Memory B cell (primary cell): Measurements from ENCODE around the gene SLC26A11.
"Not testable (repeated sequence)": the region's sequence is repeated elsewhere in the genome, so short reads cannot be mapped to it uniquely, and the experiment has no call there.

Experiments used
- ATAC-seq: fragments of 150-1000 bp; cut with Tn5 transposase; 2 replicates; pipeline ENCODE4 v1.10.0; 2021; ENCODE audit warnings: low read depth, mild to moderate bottlenecking, moderate library complexity
- DNase-seq, 2 donors: peaks; one replicate each; pipeline ENCODE4 v3.0.0; 2022; ENCODE audit warnings: low spot score in 2 of 2
- H3K27ac Mint-ChIP-seq: one replicate; pipeline ENCODE4 v1.8.0; 2022; ENCODE audit warnings: mild to moderate bottlenecking, moderate library complexity, mixed read lengths
- H3K27me3 Mint-ChIP-seq: one replicate; pipeline ENCODE4 v1.8.0; 2022; ENCODE audit warnings: mixed read lengths
- H3K36me3 Mint-ChIP-seq: one replicate; pipeline ENCODE4 v1.8.0; 2022; ENCODE audit warnings: mild to moderate bottlenecking, mixed read lengths
- H3K4me1 Mint-ChIP-seq: one replicate; pipeline ENCODE4 v1.8.0; 2022; ENCODE audit warnings: mixed read lengths
- H3K4me3 Mint-ChIP-seq: one replicate; pipeline ENCODE4 v1.8.0; 2022; ENCODE audit warnings: mild to moderate bottlenecking, moderate library complexity, mixed read lengths
- H3K9me3 Mint-ChIP-seq: one replicate; pipeline ENCODE4 v1.8.0; 2022; ENCODE audit warnings: mixed read lengths

The SLC26A11 gene

GRCh38 chr17:80187515-80187941 is 32.7 kb upstream of the SLC26A11 start:
- ATAC-seq (no peak), DNase-seq (no peak)
- Mint-ChIP-seq H3K4me1 (no peaks in the 10 kb centered on the region), H3K4me3 (no peak overlapping the region), H3K9me3 (no peaks in the 10 kb centered on the region), H3K36me3 (no peaks in the 10 kb centered on the region), H3K27me3 (peaks cover 17% of the 10 kb centered on the region), H3K27ac (no peak overlapping the region)

GRCh38 chr17:80189611-80190010 is 30.6 kb upstream of the SLC26A11 start:
- H3K4me1 Mint-ChIP-seq: no peaks in the 10 kb centered on the region
- H3K36me3 Mint-ChIP-seq: no peaks in the 10 kb centered on the region
- no peaks in the 10 kb centered on the region for H3K9me3 Mint-ChIP-seq
- ATAC-seq (no peak), DNase-seq (no peak)
- no peak overlapping the region for H3K27ac Mint-ChIP-seq
- no peak overlapping the region for H3K4me3 Mint-ChIP-seq
- peaks cover 17% of the 10 kb centered on the region for H3K27me3 Mint-ChIP-seq

GRCh38 chr17:80190716-80191115 is 29.5 kb upstream of the SLC26A11 start:
- DNase-seq (no peak), ATAC-seq (no peak)
- H3K27ac Mint-ChIP-seq: no peak overlapping the region
- H3K9me3 Mint-ChIP-seq: no peaks in the 10 kb centered on the region
- no peaks in the 10 kb centered on the region for H3K36me3 Mint-ChIP-seq
- no peak overlapping the region for H3K4me3 Mint-ChIP-seq
- no peaks in the 10 kb centered on the region for H3K4me1 Mint-ChIP-seq
- peaks cover 17% of the 10 kb centered on the region for H3K27me3 Mint-ChIP-seq

- H3K36me3 Mint-ChIP-seq: no peaks in the 10 kb centered on the region
- no peak overlapping the region for H3K4me3 Mint-ChIP-seq
- no peak for ATAC-seq
These were observed 29.0 kb upstream of the SLC26A11 start for GRCh38 chr17:80191192-80191591.

GRCh38 chr17:80191865-80192661 is 28.2 kb upstream of the SLC26A11 start:
- H3K4me3 Mint-ChIP-seq: no peak overlapping the region
- no peak overlapping the region for H3K27ac Mint-ChIP-seq
- H3K27me3 Mint-ChIP-seq: peaks cover 17% of the 10 kb centered on the region
- H3K9me3 Mint-ChIP-seq: no peaks in the 10 kb centered on the region
- DNase-seq: no peak
- H3K4me1 Mint-ChIP-seq: no peaks in the 10 kb centered on the region
- no peak for ATAC-seq
- no peaks in the 10 kb centered on the region for H3K36me3 Mint-ChIP-seq

More at GRCh38 chr17:80191192-80191591, 29.0 kb upstream of the SLC26A11 start:
- Mint-ChIP-seq H3K9me3 (no peaks in the 10 kb centered on the region), H3K4me1 (no peaks in the 10 kb centered on the region), H3K27me3 (peaks cover 19% of the 10 kb centered on the region), H3K27ac (no peak overlapping the region)
- DNase-seq: no peak

GRCh38 chr17:80195141-80195540 is 25.1 kb upstream of the SLC26A11 start:
- Mint-ChIP-seq H3K36me3 (no peaks in the 10 kb centered on the region), H3K9me3 (no peaks in the 10 kb centered on the region), H3K27me3 (peaks cover 13% of the 10 kb centered on the region), H3K4me1 (no peaks in the 10 kb centered on the region), H3K4me3 (no peak overlapping the region), H3K27ac (no peak overlapping the region)
- ATAC-seq (no peak), DNase-seq (no peak)

- H3K27me3 Mint-ChIP-seq: peaks cover 12% of the 10 kb centered on the region
- no peak overlapping the region for H3K27ac Mint-ChIP-seq
- H3K36me3 Mint-ChIP-seq: no peaks in the 10 kb centered on the region
- no peaks in the 10 kb centered on the region for H3K9me3 Mint-ChIP-seq
- DNase-seq (peak; percentile 61 to 65), ATAC-seq (peak; percentile 70)
- H3K4me3 Mint-ChIP-seq: no peak overlapping the region
- H3K4me1 Mint-ChIP-seq: no peaks in the 10 kb centered on the region
These were observed 24.3 kb upstream of the SLC26A11 start for GRCh38 chr17:80195671-80196529.

- H3K36me3 Mint-ChIP-seq: no peaks in the 10 kb centered on the region
- no peak overlapping the region for H3K4me3 Mint-ChIP-seq
- no peak overlapping the region for H3K27ac Mint-ChIP-seq
- ATAC-seq (no peak), DNase-seq (no peak)
- peaks cover 8% of the 10 kb centered on the region for H3K27me3 Mint-ChIP-seq
- H3K9me3 Mint-ChIP-seq: no peaks in the 10 kb centered on the region
- H3K4me1 Mint-ChIP-seq: no peaks in the 10 kb centered on the region
These were observed 23.6 kb upstream of the SLC26A11 start for GRCh38 chr17:80196652-80197051.

- ATAC-seq: no peak
- Mint-ChIP-seq H3K4me3 (no peak overlapping the region), H3K27ac (no peak overlapping the region), H3K9me3 (no peaks in the 10 kb centered on the region), H3K4me1 (no peaks in the 10 kb centered on the region), H3K36me3 (no peaks in the 10 kb centered on the region), H3K27me3 (peaks cover 8% of the 10 kb centered on the region)
- no peak for DNase-seq
These were observed 22.0 kb upstream of the SLC26A11 start for GRCh38 chr17:80198144-80198661.

- not testable (repeated sequence) for H3K9me3 Mint-ChIP-seq, ATAC-seq, H3K4me3 Mint-ChIP-seq, H3K27me3 Mint-ChIP-seq, H3K36me3 Mint-ChIP-seq, H3K27ac Mint-ChIP-seq, H3K4me1 Mint-ChIP-seq, DNase-seq
These were observed 20.9 kb upstream of the SLC26A11 start for GRCh38 chr17:80199295-80199694.

- ATAC-seq (no peak), DNase-seq (no peak)
- Mint-ChIP-seq H3K36me3 (no peaks in the 10 kb centered on the region), H3K4me3 (no peak overlapping the region), H3K4me1 (no peaks in the 10 kb centered on the region), H3K27me3 (peaks cover 2% of the 10 kb centered on the region), H3K27ac (no peak overlapping the region), H3K9me3 (no peaks in the 10 kb centered on the region)
These were observed 18.8 kb upstream of the SLC26A11 start for GRCh38 chr17:80201446-80201845.

- Mint-ChIP-seq H3K4me1 (no peaks in the 10 kb centered on the region), H3K27ac (no peak overlapping the region), H3K4me3 (no peak overlapping the region), H3K9me3 (no peaks in the 10 kb centered on the region), H3K36me3 (no peaks in the 10 kb centered on the region), H3K27me3 (peaks cover 2% of the 10 kb centered on the region)
- ATAC-seq: no peak
- no peak for DNase-seq
These were observed 18.0 kb upstream of the SLC26A11 start for GRCh38 chr17:80202197-80202596.

- Mint-ChIP-seq H3K4me3 (no peak overlapping the region), H3K36me3 (no peaks in the 10 kb centered on the region), H3K27ac (no peak overlapping the region), H3K27me3 (no peaks in the 10 kb centered on the region), H3K4me1 (no peaks in the 10 kb centered on the region), H3K9me3 (no peaks in the 10 kb centered on the region)
- ATAC-seq (no peak), DNase-seq (no peak)
These were observed 16.7 kb upstream of the SLC26A11 start for GRCh38 chr17:80203471-80203963.
